ENCODE data around the gene ERVH48-1.
"Not testable (repeated sequence)": the region's sequence is repeated elsewhere in the genome, so short reads cannot be mapped to it uniquely, and the experiment has no call there.

Gene ERVH48-1

GRCh38 chr21:42942244-42942643 lies 16.8 kb upstream of the ERVH48-1 start:
- TF ChIP-seq CTCF (IDR thresholded peaks at IDR 0.05), result no peak
- no peak for DNase-seq (ENCODE audit: low spot score)
- Histone ChIP-seq H3K4me3 (no peak overlapping the region), H3K27ac (no peak overlapping the region)

GRCh38 chr21:42941696-42942085 lies 16.3 kb upstream of the ERVH48-1 start:
- DNase-seq (ENCODE audit: low spot score), result no peak
- H3K27ac ChIP-seq, result no peak overlapping the region
- no peak for TF ChIP-seq CTCF (IDR thresholded peaks at IDR 0.05)
- H3K4me3 ChIP-seq, result no peak overlapping the region

- Histone ChIP-seq H3K27ac (peak overlapping the region; percentile 18 to 47), H3K4me3 (peak overlapping the region; percentile 2)
- TF ChIP-seq CTCF (IDR thresholded peaks at IDR 0.05), result no peak
- peak; percentile 88 for DNase-seq (ENCODE audit: low spot score)
These were observed 14.4 kb upstream of the ERVH48-1 start for GRCh38 chr21:42939582-42940413.

- not testable (repeated sequence) for H3K27ac ChIP-seq; DNase-seq (ENCODE audit: low spot score); H3K4me3 ChIP-seq
These were observed 13.2 kb upstream of the ERVH48-1 start for GRCh38 chr21:42938606-42938995.

DNA sequence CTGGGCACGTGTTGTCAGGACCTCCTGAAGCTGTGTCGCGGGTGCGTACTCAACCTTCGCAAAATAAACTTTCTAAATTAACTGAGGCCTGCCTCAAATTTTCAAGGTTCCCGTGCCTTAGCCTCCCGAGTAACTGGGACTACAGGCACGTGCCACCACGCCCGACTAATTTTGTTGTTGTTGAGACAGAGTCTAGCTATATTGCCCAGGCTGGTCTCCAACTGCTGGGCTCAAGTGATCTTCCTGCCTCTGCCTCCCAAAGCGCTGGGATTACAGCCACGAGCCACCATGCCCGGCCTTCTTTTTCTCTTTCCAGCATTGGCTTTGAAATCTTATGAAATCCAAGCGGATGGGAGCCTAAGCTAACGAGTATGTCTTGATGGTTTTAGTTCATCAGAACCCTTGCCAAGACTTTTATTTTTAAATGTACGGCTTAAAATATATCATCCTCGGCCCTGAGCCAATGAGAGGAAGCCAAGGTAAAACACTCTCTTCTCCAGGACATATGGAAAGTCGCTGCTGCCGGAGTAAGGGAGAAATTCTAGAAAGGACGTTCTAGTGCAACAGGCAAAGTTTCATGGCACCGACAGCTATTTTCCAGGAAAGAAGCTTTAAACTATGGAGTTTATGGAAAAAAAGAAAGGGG lies 12.7 kb upstream of the ERVH48-1 start:
- Histone ChIP-seq H3K4me3 (no peak overlapping the region), H3K27ac (no peak overlapping the region)
- no peak for TF ChIP-seq CTCF (IDR thresholded peaks at IDR 0.05)
- DNase-seq (ENCODE audit: low spot score), result no peak

GRCh38 chr21:42937034-42937940 lies 11.9 kb upstream of the ERVH48-1 start:
- H3K27ac ChIP-seq; DNase-seq (ENCODE audit: low spot score); H3K4me3 ChIP-seq: not testable (repeated sequence)

DNA sequence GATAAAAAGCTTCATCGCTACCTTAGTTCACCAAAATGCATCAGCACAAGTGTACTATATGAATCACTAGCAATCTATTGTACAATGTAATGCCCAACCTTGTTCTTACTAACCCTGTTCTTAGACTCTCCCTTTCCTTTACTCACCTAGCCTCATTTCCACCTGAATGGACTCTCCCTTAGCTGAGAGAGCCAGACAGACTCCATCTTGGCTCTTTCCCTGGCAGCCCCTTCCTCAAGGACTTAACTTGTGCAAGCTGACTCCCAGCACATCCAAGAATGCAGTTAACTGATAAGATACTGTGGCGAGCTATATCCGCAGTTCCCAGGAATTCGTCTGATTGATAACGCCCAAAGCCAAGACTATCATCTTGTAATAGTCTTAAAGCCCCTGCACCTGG lies 10.9 kb upstream of the ERVH48-1 start:
- not testable (repeated sequence) for H3K27ac ChIP-seq; H3K4me3 ChIP-seq; DNase-seq (ENCODE audit: low spot score)

DNA sequence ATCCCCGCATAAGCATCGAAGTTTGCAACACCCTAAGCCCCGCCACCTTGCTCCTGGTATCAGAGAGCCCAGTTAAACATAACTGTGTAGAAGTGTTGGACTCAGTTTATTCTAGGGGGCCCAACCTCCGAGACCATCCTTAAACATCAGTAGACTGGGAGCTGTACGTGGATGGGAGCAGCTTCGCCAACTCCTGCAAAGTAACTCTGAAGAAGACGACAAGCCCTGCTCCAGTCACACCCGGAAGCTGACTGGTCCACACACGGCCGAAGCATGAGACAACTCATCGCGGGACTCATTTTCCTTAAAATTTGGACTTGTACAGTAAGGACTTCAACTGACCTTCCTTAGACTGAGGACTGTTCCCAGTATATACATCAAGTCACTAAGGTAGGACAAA lies 8.5 kb upstream of the ERVH48-1 start:
- DNase-seq (ENCODE audit: low spot score); H3K27ac ChIP-seq; H3K4me3 ChIP-seq: not testable (repeated sequence)

GRCh38 chr21:42933137-42933970 lies 7.9 kb upstream of the ERVH48-1 start:
- not testable (repeated sequence) for H3K27ac ChIP-seq; DNase-seq (ENCODE audit: low spot score); H3K4me3 ChIP-seq

DNA sequence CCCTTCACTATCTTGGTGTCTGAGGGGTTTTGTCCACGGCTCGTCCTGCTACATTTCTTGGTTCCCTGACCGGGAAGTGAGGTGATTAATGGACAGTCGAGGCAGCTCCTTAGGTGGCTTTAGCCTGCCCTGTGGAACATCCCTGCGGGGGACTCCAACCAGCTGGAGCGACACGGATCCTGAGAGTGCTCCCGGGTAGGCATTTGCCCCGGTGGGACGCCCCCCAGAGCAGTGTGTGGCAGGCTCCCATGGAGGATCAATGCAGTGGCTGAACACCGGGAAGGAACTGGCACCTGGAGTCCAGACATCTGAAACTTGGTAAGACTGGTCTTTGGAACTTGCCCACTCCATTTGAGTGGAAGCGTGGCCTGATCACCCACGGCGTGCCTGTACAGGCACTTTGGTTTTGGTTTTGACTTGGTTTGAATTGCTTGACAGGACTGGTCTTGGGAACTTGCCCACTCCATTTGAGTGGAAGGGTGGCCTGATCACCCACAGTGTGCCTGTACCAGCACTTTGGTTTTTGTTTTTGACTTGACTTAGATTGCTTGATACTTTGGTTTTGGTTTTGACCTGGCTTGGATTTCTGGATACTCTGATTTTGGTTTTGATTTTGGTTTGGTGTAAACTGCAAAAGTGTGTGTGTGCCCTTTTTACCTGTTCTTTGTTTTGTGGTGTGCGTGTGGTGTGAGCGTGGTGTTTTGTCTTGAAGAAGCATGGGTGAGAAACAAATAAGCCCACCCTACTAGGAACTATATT lies 7.1 kb upstream of the ERVH48-1 start:
- not testable (repeated sequence) for DNase-seq (ENCODE audit: low spot score); H3K27ac ChIP-seq

More for the DNA sequence above, 7.1 kb upstream of the ERVH48-1 start:
- H3K4me3 ChIP-seq, result not testable (repeated sequence)

Measured in coronary artery (tissue), 2 donors.